Epithelial cell of prostate (primary cell): Measurements from ENCODE around the gene SPIN2A.
"Not testable (repeated sequence)": the region's sequence is repeated elsewhere in the genome, so short reads cannot be mapped to it uniquely, and the experiment has no call there.

ENCODE experiments used
- DNase-seq: peaks from one replicate; pipeline ENCODE4 v3.0.0-alpha.2; 2011; ENCODE audit warnings: low read depth, low spot score
- H3K27ac ChIP-seq: fragments of 450-650 bp; 2 replicates; pipeline ENCODE4 v1.5.1; 2017; ENCODE audit warnings: mild to moderate bottlenecking

The SPIN2A gene

GRCh38 chrX:57137073-57137472, at the start of gene SPIN2A:
TSS of gene SPIN2A (minus strand) at chrX:57137397. CDS start at chrX:57136597, 800 bp downstream.
- H3K27ac ChIP-seq, DNase-seq: not testable (repeated sequence)

- no peak for DNase-seq
- no peak overlapping the region for H3K27ac ChIP-seq
Measured at GRCh38 chrX:57178605-57179004, 41.4 kb upstream of the SPIN2A start.

DNA sequence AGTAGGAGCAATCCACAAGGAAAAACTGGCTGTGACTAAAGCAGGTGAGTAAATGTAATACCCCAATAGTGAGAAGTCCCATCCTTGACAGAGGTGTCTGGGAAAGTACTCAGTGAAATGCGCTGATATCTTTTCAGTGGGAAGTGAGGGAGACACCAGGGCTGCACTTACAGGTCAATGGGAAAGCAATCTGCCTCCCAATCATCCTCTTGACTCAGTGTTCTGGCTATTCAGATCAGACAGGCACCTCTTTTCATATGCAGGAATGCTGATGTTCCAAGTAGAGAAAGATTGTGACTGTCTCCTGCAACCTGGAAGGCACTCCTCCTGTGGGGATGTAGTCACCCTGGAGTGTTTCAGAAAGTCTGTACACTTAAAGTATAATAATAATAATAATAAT, 39.9 kb upstream of the SPIN2A start:
- no peak overlapping the region for H3K27ac ChIP-seq
- no peak for DNase-seq

- H3K27ac ChIP-seq: no peak overlapping the region
- no peak for DNase-seq
Measured at GRCh38 chrX:57172544-57172943, 35.3 kb upstream of the SPIN2A start.

DNA sequence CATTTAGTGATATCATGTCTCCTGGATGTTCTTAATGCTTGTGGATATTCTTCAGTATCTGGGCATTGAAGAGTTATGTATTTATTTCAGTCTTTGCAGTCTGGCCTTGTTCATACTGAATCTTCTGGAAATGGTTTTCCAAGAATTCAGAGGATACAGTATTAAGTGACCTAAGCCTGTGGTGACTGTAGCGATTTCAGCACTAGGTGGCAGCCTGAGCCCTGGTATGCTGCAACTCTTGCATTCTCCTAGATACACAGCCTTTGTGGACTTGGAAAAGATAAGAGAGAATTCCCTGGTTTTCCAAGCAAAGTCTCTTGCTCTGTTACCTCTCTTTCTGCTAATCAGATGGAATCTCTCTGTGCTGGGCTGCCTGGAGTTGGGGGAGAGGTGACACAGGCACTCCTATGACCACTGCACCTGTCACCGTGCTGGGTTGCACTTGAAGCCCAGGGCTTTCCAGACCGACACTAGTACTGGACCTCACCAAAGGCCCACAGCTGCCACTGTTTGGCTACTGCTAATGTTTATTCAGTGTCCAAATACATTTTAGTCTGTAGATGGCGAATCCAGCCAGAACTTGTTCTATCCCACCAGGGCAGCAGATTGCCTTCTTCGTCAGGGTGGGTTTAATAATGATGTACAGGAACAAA, 19.3 kb upstream of the SPIN2A start:
- no peak for DNase-seq
- H3K27ac ChIP-seq: no peak overlapping the region

GRCh38 chrX:57155171-57155570, 18.0 kb upstream of the SPIN2A start:
- H3K27ac ChIP-seq: no peak overlapping the region
- no peak for DNase-seq

DNA sequence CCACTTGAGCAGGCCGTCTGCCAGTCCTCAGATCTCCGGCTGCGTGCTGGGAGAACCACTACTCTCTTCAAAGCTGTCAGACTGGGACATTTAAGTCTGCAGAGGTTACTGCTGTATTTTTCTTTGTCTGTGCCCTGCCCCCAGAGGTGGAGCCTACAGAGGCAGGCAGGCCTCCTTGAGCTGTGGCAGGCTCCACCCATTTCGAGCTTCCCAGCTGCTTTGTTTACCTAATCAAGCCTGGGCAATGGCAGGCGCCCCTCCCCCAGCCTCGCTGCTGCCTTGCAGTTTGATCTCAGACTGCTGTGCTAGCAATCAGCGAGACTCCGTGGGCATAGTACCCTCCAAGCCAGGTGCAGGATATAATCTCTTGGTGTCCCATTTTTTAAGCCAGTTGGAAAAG, 15.0 kb upstream of the SPIN2A start:
- DNase-seq, H3K27ac ChIP-seq: not testable (repeated sequence)

GRCh38 chrX:57138674-57139073, 1.5 kb upstream of the SPIN2A start:
- no peak overlapping the region for H3K27ac ChIP-seq

GRCh38 chrX:57137501-57137900, 304 bp upstream of the SPIN2A start:
- no peak for DNase-seq
- H3K27ac ChIP-seq: no peak overlapping the region

More at GRCh38 chrX:57138674-57139073, 1.5 kb upstream of the SPIN2A start:
- DNase-seq: no peak

- not testable (repeated sequence) for H3K27ac ChIP-seq
Measured at GRCh38 chrX:57136589-57136988, 608 bp downstream of the SPIN2A start.

DNA sequence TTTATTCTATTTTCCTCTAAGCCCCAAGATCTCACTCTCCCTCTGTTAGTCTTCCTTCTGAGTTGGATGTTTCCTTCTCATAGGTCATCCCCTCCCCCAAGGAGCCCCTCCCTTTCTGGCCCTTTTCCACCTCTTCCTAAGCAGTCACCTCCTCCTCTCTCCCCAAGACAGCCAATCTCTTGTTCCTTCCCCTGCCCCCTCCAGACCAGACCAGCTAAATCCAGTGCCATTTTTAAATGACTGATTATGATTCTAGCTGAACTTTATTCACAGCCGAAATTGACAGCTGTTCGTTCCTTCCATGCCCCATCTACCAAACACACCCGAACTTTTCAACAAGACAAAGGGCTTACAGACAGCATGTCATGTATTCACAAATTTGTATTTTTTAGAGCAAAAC, 1.9 kb downstream of the SPIN2A start:
- no peak for DNase-seq
- H3K27ac ChIP-seq: no peak overlapping the region

More at GRCh38 chrX:57136589-57136988, 608 bp downstream of the SPIN2A start:
- DNase-seq: not testable (repeated sequence)

DNA sequence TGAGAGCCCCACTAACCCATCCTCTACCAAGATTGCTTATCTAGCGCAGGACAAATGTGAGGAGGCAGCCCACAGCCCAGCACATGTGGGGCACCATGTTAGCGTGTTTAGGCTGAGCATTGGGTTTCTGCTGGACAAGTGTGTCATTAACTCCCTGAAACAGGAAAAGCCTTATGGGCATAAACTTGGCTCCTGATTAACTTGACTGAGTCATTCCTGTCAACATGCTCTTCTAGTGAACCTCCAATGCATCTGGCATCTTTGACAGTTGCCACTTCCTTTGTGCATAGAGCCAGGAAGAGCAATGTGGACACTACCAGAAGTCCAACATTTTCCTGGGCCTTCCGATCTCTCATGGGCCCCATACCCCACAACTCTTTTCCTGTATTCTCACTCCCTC, 2.5 kb downstream of the SPIN2A start:
- DNase-seq: no peak
- H3K27ac ChIP-seq: no peak overlapping the region

DNA sequence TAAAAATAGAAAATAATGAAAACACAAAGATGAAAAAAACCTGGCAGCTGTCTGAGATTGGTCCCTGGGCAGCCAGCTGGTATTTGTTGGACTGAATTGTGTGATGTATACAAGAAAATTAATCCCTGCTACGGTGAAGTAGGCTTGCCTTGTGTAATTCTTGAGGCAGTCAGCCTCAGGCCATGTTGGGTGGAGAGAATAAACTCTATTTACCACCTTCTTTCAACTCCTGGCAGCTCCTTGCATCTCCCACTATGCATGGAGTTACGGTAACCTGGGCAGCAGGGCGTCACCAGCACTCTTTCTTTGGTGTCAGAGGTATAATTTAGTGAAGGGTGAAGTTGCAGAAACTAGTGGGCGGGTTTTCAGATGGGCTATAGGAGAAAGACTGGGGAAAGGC, 3.5 kb downstream of the SPIN2A start:
- no peak for DNase-seq
- no peak overlapping the region for H3K27ac ChIP-seq

- H3K27ac ChIP-seq, DNase-seq: not testable (repeated sequence)
Measured at GRCh38 chrX:57133284-57133683, 3.9 kb downstream of the SPIN2A start.

GRCh38 chrX:57132046-57132445, 5.2 kb downstream of the SPIN2A start:
- no peak overlapping the region for H3K27ac ChIP-seq
- DNase-seq: no peak

GRCh38 chrX:57121816-57122215, 15.4 kb downstream of the SPIN2A start:
- DNase-seq: no peak
- H3K27ac ChIP-seq: peak overlapping the region; percentile 5

GRCh38 chrX:57121162-57121755, 15.9 kb downstream of the SPIN2A start, which contains the start of gene SPIN2B:
TSS of gene SPIN2B (minus strand) at chrX:57121548.
- H3K27ac ChIP-seq: peak within 1 kb of the TSS; percentile 5

GRCh38 chrX:57120619-57121161, 16.5 kb downstream of the SPIN2A start:
- not testable (repeated sequence) for DNase-seq, H3K27ac ChIP-seq

More at GRCh38 chrX:57121162-57121755, 15.9 kb downstream of the SPIN2A start, which contains the start of gene SPIN2B:
- no peak for DNase-seq

- DNase-seq: no peak
- H3K27ac ChIP-seq: no peak overlapping the region
Measured at GRCh38 chrX:57119416-57119815, 17.8 kb downstream of the SPIN2A start.

DNA sequence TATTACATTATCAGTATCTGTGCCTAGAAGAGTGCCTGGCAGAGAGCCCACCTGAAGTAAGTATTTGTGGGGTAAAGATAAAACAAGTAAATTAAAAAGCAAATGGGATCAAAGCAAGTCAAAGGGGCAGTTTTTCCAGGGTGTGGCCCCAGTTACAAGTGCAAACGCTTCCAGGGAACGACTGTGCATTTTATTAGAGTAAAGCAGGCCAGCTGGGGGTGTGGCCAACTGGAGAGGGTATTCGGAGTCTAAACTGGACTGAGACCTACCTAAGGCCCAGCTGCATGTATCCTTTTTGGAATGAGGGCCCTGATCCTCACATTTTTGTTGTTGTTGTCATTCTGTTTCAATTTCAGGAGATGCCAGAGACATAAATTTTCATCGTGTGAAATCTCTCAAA, 19.6 kb downstream of the SPIN2A start:
- not testable (repeated sequence) for DNase-seq, H3K27ac ChIP-seq

DNA sequence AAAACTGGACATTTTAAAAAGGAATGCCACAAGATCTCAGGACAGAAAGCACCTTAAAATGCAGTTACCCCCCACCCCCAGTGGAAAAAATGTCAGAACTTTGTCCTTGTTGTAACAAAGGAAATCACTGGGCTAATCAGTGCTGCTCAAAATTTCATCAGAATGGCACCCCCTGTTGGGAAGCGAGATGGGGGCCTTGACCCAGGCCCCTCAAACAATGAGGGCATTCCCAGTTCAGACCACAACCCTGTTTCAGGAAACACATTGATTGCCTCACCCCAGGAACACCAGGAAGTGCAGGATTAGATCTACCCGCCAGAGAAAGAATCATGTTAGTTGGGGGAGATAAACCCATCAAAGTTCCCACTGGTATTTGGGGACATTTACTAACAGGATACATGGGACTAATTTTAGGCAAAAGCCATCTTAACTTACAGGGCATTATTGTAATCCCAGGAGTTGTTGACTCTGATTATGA, 32.2 kb downstream of the SPIN2A start:
- no peak overlapping the region for H3K27ac ChIP-seq
- no peak for DNase-seq
